HG03039 (cell line): Measurements from ENCODE around the gene ACTA2.

Source experiments
- ATAC-seq: cut with Tn5 transposase; IDR thresholded peaks from one replicate; pipeline ENCODE4 v1.9.1; 2021; ENCODE audit warnings: mild to moderate bottlenecking, moderate library complexity; ENCODE audit not compliant: unreplicated experiment

ACTA2 gene

DNA sequence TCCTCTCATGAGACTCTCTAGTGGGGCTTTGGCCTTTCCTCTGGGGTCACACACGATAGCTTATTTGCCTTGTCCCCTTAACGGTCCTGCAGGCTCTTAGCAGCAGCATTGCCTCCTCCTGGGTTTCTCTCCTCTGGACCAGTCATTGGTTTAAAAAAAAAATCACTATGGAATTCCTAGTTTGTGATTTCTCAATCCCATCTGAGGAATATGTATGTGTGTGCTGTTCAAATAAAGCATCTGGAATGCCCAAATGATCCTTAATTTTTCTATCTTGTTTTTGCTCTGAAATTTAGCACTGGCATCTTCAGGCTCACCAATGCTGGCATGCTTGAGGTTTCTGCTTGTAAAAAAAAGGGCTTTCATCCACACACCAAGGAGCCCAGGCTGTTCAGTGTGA lies 30.5 kb downstream of the ACTA2 start:
- ATAC-seq = no peak

GRCh38 chr10:88920986-88921593 lies 31.5 kb downstream of the ACTA2 start:
- ATAC-seq = no peak

GRCh38 chr10:88920198-88920597 lies 32.4 kb downstream of the ACTA2 start:
- ATAC-seq = no peak

GRCh38 chr10:88919041-88919440 lies 33.5 kb downstream of the ACTA2 start:
- ATAC-seq = no peak

DNA sequence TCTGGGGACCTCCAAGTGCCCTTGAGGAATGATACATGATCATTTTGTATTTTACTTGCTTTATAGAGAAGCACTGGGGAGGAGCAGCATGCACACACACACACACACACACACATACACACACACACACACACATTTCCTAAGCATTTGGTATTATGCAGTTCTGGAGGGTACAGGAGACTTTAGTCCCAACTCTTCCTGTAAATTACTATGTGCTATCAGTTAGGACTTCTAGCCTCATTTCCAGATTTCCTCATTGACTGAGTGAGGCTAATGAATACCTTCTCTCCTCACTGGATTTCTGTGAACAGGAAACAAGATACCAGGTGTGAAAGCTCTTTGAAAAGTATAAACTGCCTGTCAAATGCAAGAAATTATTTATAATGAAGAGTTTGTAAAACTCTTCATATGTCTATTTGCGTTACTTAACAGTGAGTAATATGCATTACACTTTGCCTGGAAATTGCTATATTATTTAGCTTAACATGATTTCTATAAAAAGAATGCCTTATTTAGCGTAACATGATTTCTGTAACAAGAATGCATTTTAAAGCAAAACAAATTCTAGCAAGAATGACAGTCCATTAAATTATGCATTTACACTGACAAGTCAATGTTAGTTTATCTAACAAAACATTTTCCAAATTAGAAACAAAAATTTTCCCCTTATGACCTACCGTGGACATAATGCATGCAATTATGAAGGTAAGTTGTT lies 34.2 kb downstream of the ACTA2 start:
- ATAC-seq = no peak

- ATAC-seq = no peak
Measured at GRCh38 chr10:88916986-88917385, 35.6 kb downstream of the ACTA2 start.

DNA sequence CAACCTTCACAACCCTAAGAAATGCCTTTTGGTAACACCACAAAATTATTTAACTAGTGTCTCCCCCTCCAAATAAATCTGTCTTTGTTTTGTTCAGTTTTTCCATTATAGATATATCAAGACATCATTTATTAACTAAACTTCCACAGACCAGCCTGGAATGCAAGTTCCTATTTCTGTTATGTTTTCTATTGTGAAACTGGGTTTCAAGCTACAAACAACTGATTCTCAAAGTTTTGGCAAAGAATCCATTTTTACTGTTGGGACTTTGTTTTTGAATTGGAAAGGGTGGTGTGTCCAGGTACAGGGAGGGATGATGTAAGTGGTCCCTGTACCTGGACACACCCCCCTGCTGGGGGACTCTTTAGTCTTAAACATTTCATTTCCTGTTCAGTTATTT lies 36.3 kb downstream of the ACTA2 start:
- ATAC-seq = no peak

GRCh38 chr10:88915781-88916180 lies 36.8 kb downstream of the ACTA2 start:
- ATAC-seq = no peak

DNA sequence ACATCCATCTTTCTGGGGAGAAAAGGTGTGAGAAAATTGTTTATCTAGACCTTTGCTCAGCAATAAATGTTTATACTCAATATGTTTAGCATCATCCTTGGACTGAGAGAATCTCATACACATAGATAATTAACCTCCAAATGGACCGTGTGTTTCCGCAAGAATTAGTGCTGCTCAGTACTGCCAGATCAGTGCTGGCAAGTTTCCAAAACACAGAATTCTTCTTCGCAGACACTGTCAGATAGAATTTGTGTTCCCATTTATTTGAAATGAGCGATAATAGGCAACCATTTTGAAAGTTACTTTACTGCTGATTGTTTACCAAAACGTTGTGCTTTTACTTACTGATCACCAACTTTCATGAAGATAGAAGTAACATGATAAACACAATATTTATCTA lies 38.8 kb downstream of the ACTA2 start:
- no peak for ATAC-seq

DNA sequence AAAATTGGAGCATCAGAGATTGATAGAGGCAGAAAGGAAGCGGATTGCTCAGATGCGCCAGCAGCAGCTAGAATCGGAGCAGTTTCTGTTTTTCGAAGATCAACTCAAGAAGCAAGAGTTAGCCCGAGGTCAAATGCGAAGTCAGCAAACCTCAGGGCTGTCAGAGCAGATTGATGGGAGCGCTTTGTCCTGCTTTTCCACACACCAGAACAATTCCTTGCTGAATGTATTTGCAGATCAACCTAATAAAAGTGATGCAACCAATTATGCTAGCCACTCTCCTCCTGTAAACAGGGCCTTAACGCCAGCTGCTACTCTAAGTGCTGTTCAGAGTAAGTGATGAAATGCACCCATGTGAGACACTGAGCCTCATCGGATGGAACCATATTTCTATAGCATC lies 39.4 kb downstream of the ACTA2 start:
- ATAC-seq = no peak

DNA sequence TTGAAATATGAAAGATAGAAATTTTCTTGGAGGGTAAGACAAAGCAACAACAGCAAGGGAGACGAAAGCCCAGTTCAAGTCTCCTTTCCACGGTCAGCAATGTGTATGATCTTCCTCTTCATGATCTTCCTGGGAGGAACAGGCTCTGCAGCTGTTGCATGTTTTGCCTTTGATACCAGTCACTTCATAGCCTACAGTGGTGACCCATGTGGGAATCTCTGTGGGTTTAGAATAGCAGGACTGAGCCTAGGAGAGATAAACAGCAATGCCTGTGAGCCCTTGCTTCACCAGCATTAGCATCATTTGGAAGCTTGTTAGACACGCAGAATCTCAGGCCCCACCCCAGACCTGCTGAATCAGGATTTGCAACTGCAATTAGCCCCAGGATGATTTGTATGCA lies 40.7 kb downstream of the ACTA2 start:
- ATAC-seq = no peak

GRCh38 chr10:88911116-88911515 lies 41.5 kb downstream of the ACTA2 start:
- ATAC-seq = no peak

DNA sequence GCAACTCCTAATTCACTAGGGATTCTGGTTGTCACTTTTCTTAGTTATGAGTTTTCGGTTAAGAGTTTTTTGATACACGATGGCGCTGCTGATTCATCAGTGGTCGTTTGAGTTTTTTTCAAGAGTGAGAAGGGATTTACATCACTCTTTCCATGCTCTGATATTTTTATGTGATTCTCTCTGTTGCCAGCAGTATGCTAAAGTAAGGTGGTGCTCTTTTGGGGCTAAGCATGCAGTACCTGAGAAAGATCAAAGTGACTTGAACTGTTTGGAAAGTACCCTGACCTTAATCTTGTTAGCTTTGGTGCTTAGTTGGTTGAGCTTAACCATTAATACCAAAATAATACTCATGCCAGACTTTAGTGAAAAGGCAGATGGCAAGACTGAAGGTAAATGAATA lies 44.4 kb downstream of the ACTA2 start:
- ATAC-seq = no peak

- ATAC-seq = no peak
Measured at GRCh38 chr10:88906921-88907320, 45.7 kb downstream of the ACTA2 start.

DNA sequence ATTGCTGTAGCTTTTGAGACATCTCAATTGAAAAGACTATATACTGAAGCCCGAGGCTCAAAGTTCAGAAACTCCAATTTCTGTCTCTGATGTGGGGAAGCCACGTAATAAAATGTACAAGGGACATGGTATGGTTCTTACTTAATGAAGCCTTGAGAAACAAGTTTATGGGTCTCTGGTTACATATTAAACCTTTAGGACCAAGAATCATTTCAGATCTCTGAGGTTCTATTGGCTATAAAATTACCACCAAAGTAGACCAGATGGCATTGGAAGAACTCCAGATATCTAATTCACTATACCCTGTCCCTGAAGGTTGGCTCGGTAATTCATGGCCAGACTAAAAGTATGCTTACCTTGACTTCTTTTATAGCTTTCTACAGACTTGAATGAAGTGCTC lies 48.9 kb downstream of the ACTA2 start:
- ATAC-seq = no peak

GRCh38 chr10:88901984-88902789 lies 50.4 kb downstream of the ACTA2 start:
- ATAC-seq = peak; percentile 13

DNA sequence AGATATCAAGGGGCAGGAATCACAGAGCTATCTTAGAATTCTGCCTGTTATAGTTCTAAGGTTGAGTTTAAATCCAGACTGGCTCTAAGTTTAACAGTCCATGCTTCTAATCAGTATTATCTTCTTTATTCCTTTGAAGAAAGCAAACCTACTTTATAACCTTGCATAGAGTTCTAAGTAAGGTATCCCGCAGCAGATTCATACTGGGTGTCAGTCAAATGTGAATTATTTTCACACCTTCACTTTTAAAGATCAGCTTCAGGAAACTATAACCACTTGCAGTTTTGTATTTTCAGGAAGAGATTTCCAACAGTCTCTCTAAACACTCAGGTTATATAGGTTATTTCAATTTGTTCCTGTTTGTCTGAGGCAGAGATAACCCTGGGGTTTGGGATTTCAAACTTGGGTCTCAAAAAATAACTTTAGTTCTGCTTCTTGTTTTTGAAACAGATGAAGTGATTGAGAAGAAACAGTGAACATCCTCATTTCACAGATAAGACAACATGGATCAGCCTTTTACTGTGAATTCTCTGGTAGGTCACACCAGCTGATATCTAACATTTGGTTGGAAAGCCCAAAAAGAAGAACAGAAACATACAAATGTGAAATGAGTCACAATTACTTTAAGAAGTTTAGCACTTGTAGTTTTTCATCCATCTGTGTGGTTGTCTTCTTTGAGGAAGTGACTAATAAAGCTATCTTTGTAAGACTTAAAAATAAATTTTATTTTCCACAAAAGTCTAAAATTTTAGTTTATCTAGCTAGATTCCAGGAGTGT lies 51.2 kb downstream of the ACTA2 start:
- ATAC-seq = peak; percentile 80

DNA sequence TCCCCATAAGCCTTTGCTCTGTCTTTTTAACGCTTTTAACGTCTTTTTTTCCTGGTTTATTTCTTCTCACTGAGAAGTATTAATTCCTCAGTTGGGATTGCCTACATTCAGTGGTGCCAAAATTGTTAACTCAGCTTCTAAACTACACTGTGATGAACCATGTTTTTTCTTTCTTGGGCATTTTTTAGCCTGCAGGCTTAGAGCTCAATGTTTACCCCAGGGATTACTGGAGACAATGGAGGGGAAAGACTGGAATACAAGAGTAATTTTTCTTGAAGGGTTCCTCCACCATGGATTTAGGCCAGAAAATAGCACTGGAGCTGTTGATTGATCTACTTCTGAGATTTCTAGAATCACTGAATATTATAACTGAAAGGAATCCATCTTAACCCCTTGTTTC lies 52.7 kb downstream of the ACTA2 start:
- no peak for ATAC-seq

DNA sequence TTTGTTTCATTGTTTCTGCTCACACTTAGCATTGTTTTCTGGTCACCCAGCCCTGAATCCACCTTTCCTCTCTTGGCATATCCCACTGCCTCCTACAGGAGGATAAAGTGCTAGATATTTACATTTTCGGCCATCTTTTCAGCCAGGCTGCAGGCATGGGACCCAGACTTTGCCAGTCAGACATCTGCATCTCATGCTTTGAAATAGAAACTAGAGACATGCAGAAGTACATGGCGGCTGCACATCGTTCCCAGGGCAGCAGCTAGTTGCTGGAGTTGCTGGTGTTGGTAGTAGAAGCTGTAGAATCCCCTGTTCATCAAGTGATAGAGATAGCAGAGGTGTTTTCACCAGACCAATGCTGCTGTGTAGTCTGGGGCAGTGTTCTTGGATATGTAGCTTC lies 53.8 kb downstream of the ACTA2 start:
- no peak for ATAC-seq

DNA sequence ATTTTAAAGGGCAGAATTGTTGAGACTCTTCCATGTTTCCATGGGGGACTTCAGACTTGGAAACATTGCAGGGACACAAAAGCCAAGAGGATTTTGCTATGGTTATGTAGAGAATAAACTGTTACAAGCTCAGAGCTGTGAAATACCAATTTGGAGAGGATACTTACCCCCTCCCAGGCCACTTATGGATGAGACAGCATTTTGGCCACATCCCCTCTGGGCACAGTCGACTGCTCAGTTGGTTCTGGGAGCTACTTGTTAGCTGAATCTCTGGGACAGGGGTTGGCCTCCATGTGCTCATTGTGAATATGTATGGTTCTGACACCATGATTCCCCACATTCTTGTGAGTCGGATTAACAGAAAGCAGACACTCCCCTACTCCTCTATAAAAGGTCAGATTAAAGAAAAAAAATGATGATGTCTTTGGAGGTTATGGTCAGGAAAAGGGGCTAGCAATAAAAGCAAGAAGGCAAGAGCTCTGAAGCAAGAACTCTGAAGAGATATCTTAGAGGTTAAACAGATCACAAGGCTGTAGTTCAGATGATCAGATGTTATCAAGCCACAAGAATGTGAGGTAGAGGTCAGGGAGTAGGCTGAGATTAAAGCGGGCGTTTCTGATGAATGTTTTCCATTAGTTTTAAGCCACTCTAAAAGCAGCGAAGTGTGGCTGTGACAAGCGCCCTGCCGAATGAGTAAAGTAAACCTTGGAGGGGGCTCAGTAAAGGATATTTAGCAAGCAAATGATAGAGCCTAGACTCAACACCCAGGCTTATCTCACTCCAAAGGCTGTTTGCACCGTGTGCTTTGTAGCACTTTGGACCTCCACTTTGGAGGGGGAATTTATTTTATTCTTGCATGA lies 55.3 kb downstream of the ACTA2 start:
- no peak for ATAC-seq
